Activated naive CD4-positive, alpha-beta T cell treated with anti-CD3 and anti-CD28 coated beads, Interleukin-2, amount 10 ng/mL, durations not matched to agents 7 days and 5 days (primary cell): ENCODE measurements around the gene PLPPR4.

Experiments used
- CTCF ChIA-PET: fragments of 350-600 bp; sonication (Branson Sonifier 250); formaldehyde crosslinking; loops from one replicate; lab custom pipeline; 2021; ENCODE audit warnings: antibody characterized with exemption; lab: Charles Lee
- DNase-seq: peaks from one replicate; pipeline ENCODE4 v3.0.0-alpha.2; 2020
- H3K27ac Mint-ChIP-seq: one replicate; pipeline ENCODE4 v1.8.0; 2021; ENCODE audit warnings: mild to moderate bottlenecking, moderate library complexity, mixed read lengths
- H3K27me3 Mint-ChIP-seq: one replicate; pipeline ENCODE4 v1.8.0; 2021; ENCODE audit warnings: mild to moderate bottlenecking, mixed read lengths
- H3K36me3 Mint-ChIP-seq: one replicate; pipeline ENCODE4 v1.8.0; 2021; ENCODE audit warnings: mixed read lengths
- H3K4me1 Mint-ChIP-seq: one replicate; pipeline ENCODE4 v1.8.0; 2021; ENCODE audit warnings: mixed read lengths
- H3K4me3 Mint-ChIP-seq: one replicate; pipeline ENCODE4 v1.8.0; 2021; ENCODE audit warnings: mild to moderate bottlenecking, moderate library complexity, mixed read lengths
- H3K9me3 Mint-ChIP-seq: one replicate; pipeline ENCODE4 v1.8.0; 2021; ENCODE audit warnings: mixed read lengths

PLPPR4 gene

DNA sequence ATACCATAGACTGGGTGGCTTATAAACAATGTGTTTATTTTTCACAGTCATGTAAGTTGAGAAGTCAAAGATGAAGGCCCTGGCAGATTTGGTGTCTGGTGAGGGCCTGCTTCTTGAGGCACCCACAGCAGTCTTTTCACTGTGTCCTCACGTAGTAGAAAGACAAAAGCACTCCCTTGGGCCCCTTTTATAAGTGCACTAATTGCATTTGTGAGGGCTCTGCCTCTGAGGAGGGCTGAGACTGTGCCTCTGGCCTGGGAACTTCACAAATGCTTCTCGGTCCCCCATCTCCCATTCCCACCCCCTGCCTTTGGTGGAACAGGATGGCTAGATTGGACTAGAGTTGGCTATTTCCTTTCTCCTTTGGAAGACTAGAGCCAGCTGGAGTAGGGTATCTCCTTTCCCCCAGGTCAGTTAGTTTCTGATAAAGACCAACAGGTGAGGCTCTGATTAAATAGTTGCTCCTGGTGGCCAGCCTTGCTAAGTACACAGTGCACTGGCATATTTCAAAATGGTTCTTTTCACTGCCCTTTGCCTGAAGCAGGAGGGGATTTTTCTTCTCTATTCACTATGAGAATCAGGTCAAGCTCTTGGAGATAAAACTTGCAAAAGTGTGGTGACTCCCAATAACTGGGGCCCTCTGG lies 82.9 kb downstream of the PLPPR4 start:
- Mint-ChIP-seq H3K27ac (no peak overlapping the region), H3K9me3 (no peaks in the 10 kb centered on the region), H3K4me1 (no peaks in the 10 kb centered on the region), H3K27me3 (no peaks in the 10 kb centered on the region), H3K36me3 (no peaks in the 10 kb centered on the region), H3K4me3 (no peak overlapping the region)
- no peak for DNase-seq
- CTCF ChIA-PET, result no interaction called here

- Mint-ChIP-seq H3K9me3 (no peaks in the 10 kb centered on the region), H3K36me3 (no peaks in the 10 kb centered on the region), H3K4me3 (no peak overlapping the region), H3K27ac (no peak overlapping the region), H3K27me3 (no peaks in the 10 kb centered on the region), H3K4me1 (no peaks in the 10 kb centered on the region)
- no peak for DNase-seq
- CTCF ChIA-PET, result no interaction called here
These were observed 84.3 kb downstream of the PLPPR4 start for GRCh38 chr1:99348397-99349132.

DNA sequence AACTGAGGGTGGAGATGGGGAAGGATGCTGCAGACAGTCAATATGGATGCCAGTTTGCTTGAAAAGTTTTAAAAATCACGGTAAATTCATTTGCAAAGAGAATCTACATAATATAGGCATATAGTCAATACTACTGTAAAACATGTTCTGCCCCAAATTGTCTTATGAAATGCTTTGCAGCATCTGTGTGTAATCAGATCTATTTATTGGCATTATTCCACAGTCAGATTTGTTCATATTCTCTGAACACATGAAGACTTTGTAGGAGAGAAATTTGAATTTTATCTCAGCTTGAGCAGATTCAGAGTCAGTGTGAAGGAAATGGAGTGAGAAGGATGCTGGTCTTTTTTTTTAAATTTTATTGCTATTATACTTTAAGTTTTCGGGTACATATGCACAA lies 88.5 kb downstream of the PLPPR4 start:
- no peaks in the 10 kb centered on the region for H3K27me3 Mint-ChIP-seq
- CTCF ChIA-PET, result no interaction called here
- H3K9me3 Mint-ChIP-seq, result no peaks in the 10 kb centered on the region
- no peak overlapping the region for H3K4me3 Mint-ChIP-seq
- H3K36me3 Mint-ChIP-seq, result no peaks in the 10 kb centered on the region
- no peak overlapping the region for H3K27ac Mint-ChIP-seq
- DNase-seq, result no peak
- no peaks in the 10 kb centered on the region for H3K4me1 Mint-ChIP-seq

DNA sequence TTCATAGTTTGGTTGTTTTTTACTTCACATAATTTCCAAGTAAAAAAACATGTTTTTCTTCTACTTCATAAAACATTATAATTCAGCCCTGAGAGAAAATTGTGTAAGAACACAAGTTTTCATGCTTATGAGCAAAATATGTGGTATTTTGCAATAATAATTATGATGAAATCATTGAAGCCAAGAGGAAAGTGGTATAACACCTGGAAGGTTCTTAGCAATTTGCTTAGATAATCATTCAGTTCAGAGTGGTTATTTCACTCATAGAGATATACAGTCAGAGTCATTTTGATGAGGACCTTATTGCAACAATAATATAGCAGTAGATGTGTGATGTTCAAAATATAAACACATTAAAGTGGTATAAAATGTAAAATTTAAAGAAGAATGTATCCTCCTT lies 94.5 kb downstream of the PLPPR4 start:
- no peak for DNase-seq

More for the DNA sequence above, 94.5 kb downstream of the PLPPR4 start:
- H3K27ac Mint-ChIP-seq, result no peak overlapping the region
- no peak overlapping the region for H3K4me3 Mint-ChIP-seq
- H3K9me3 Mint-ChIP-seq, result no peaks in the 10 kb centered on the region
- CTCF ChIA-PET, result no interaction called here
- H3K36me3 Mint-ChIP-seq, result no peaks in the 10 kb centered on the region
- no peaks in the 10 kb centered on the region for H3K4me1 Mint-ChIP-seq
- no peaks in the 10 kb centered on the region for H3K27me3 Mint-ChIP-seq
